ENCODE data around the gene RARRES2. TPM values are rescaled to one million over a fixed set of nuclear protein-coding genes. Genes with fewer than 3 reads are reported as not detected.
"Not testable (repeated sequence)": the region's sequence is repeated elsewhere in the genome, so short reads cannot be mapped to it uniquely, and the experiment has no call there.

RARRES2 gene
- polyA plus RNA-seq, 1 experiment: 6.7 TPM

DNA sequence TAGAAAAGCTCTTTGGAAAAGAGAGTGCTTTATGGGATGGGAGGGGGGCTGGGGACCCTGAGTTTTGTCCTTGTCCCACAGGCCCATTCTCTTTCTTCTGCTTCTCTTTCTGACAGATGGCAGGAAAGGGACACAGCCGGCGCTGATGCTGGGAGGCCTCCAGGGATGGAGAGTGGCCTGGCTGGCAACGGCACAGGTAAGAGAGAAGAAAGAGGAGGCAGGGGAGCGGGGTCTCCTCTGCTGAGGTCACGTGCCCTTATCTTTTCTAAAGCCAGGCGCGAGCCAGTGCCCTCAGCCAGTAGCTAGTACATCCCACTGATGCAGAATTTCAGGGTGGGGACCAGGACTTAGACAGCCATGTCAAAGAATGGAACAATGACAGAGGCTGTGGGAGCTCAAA, 46.9 kb upstream of the RARRES2 start:
- Histone ChIP-seq H3K27ac (ENCODE audit: low read depth, low read length) (no peak overlapping the region), H3K27me3 (ENCODE audit: control insufficient read depth, insufficient read depth, low read length) (no peaks in the 10 kb centered on the region), H3K9me3 (ENCODE audit: control insufficient read depth, insufficient read depth, low read length) (peaks cover 2% of the 10 kb centered on the region; the same call in 1 of the 2 replicates), H3K4me3 (ENCODE audit: low read depth, low read length) (no peak overlapping the region)
- CTCF ChIA-PET: interaction anchor here (0.7 to 1.5 kb wide), 5 partner anchors 10 to 71 kb away, joined by 3 to 6 read pairs (median 4); a partner anchor contains a TSS
- no peak for DNase-seq (ENCODE audit: low read depth, low spot score)
- POLR2A ChIA-PET: interaction anchor here (1.5 kb wide), 1 partner anchor 17 kb away, joined by 3 read pairs; a partner anchor contains a TSS
- TF ChIP-seq, protein P1, sequence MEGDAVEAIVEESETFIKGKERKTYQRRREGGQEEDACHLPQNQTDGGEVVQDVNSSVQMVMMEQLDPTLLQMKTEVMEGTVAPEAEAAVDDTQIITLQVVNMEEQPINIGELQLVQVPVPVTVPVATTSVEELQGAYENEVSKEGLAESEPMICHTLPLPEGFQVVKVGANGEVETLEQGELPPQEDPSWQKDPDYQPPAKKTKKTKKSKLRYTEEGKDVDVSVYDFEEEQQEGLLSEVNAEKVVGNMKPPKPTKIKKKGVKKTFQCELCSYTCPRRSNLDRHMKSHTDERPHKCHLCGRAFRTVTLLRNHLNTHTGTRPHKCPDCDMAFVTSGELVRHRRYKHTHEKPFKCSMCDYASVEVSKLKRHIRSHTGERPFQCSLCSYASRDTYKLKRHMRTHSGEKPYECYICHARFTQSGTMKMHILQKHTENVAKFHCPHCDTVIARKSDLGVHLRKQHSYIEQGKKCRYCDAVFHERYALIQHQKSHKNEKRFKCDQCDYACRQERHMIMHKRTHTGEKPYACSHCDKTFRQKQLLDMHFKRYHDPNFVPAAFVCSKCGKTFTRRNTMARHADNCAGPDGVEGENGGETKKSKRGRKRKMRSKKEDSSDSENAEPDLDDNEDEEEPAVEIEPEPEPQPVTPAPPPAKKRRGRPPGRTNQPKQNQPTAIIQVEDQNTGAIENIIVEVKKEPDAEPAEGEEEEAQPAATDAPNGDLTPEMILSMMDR (IDR thresholded peaks at IDR 0.05; ENCODE audit: low read depth, low read length): no peak

GRCh38 chr7:150385884-150386283, 44.5 kb upstream of the RARRES2 start:
- DNase-seq (ENCODE audit: low read depth, low spot score); H3K27ac ChIP-seq (ENCODE audit: low read depth, low read length); H3K27me3 ChIP-seq (ENCODE audit: control insufficient read depth, insufficient read depth, low read length); CTCF ChIA-PET; H3K9me3 ChIP-seq (ENCODE audit: control insufficient read depth, insufficient read depth, low read length); POLR2A ChIA-PET; H3K4me3 ChIP-seq (ENCODE audit: low read depth, low read length): not testable (repeated sequence)

GRCh38 chr7:150385302-150385723, 43.9 kb upstream of the RARRES2 start:
- ChIA-PET CTCF (interaction anchor here (1.0 kb wide), 1 partner anchor 30 kb away, joined by 3 read pairs; no protein-coding TSS in a partner anchor), POLR2A (no interaction called here)
- TF ChIP-seq, protein P1 (IDR thresholded peaks at IDR 0.05; ENCODE audit: low read depth, low read length): no peak
- peaks cover 2% of the 10 kb centered on the region; the same call in 1 of the 2 replicates for H3K9me3 ChIP-seq (ENCODE audit: control insufficient read depth, insufficient read depth, low read length)
- no peak overlapping the region for H3K27ac ChIP-seq (ENCODE audit: low read depth, low read length)
- DNase-seq (ENCODE audit: low read depth, low spot score): no peak
- no peak overlapping the region for H3K4me3 ChIP-seq (ENCODE audit: low read depth, low read length)
- no peaks in the 10 kb centered on the region for H3K27me3 ChIP-seq (ENCODE audit: control insufficient read depth, insufficient read depth, low read length)

- POLR2A ChIA-PET: no interaction called here
- H3K9me3 ChIP-seq (ENCODE audit: control insufficient read depth, insufficient read depth, low read length): no peaks in the 10 kb centered on the region; the same call in 1 of the 2 replicates
- DNase-seq (ENCODE audit: low read depth, low spot score): no peak
- TF ChIP-seq, protein P1 (IDR thresholded peaks at IDR 0.05; ENCODE audit: low read depth, low read length): no peak
- H3K27ac ChIP-seq (ENCODE audit: low read depth, low read length): no peak overlapping the region
- H3K4me3 ChIP-seq (ENCODE audit: low read depth, low read length): no peak overlapping the region
- CTCF ChIA-PET: interaction anchor here (1.0 kb wide), 1 partner anchor 29 kb away, joined by 3 read pairs; no protein-coding TSS in a partner anchor
- H3K27me3 ChIP-seq (ENCODE audit: control insufficient read depth, insufficient read depth, low read length): no peaks in the 10 kb centered on the region
These were observed 43.2 kb upstream of the RARRES2 start for GRCh38 chr7:150384406-150385301.

DNA sequence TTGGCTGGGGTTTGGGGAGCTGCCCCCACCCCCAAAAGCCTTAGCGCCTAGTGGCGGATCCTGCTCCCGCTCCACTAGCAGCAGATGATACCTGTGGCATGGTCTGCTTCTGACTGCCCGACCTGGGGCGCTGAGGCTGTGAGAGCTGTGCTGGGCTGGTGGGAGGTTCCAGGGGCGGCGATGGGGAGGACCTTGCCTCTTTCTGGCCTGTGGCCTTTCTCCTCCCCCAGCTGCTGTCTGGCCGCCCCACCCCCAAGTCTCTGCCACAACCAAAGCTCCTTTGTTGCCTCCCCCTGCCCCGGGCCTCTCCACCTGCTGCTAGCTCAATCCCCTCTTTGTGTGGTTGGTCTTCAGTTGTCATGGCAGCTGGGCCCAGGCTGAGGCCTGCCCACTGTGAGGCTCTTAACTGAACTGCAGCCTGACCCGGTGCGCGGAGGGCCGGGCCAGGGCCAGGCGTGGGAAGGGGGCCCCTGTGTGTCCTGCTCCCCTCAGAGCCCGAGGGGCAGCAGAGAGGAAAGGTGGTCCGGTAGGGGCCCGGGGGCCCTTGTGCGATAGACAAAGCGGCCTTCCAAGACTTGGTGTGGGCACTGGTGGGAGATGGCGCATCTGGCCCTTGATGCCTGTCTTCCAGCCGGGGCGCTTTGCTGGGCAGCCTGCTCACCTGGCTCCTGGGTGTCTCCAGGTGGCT, 42.4 kb upstream of the RARRES2 start:
- CTCF ChIA-PET: no interaction called here

More for the DNA sequence above, 42.4 kb upstream of the RARRES2 start:
- no peak for DNase-seq (ENCODE audit: low read depth, low spot score)
- TF ChIP-seq, protein P1 (IDR thresholded peaks at IDR 0.05; ENCODE audit: low read depth, low read length): no peak
- POLR2A ChIA-PET: no interaction called here
- Histone ChIP-seq H3K9me3 (ENCODE audit: control insufficient read depth, insufficient read depth, low read length) (no peaks in the 10 kb centered on the region; the same call in 1 of the 2 replicates), H3K27me3 (ENCODE audit: control insufficient read depth, insufficient read depth, low read length) (no peaks in the 10 kb centered on the region), H3K27ac (ENCODE audit: low read depth, low read length) (no peak overlapping the region), H3K4me3 (ENCODE audit: low read depth, low read length) (no peak overlapping the region)
